ENCODE data around the gene SMPD2.

- TF ChIP-seq, protein P1, sequence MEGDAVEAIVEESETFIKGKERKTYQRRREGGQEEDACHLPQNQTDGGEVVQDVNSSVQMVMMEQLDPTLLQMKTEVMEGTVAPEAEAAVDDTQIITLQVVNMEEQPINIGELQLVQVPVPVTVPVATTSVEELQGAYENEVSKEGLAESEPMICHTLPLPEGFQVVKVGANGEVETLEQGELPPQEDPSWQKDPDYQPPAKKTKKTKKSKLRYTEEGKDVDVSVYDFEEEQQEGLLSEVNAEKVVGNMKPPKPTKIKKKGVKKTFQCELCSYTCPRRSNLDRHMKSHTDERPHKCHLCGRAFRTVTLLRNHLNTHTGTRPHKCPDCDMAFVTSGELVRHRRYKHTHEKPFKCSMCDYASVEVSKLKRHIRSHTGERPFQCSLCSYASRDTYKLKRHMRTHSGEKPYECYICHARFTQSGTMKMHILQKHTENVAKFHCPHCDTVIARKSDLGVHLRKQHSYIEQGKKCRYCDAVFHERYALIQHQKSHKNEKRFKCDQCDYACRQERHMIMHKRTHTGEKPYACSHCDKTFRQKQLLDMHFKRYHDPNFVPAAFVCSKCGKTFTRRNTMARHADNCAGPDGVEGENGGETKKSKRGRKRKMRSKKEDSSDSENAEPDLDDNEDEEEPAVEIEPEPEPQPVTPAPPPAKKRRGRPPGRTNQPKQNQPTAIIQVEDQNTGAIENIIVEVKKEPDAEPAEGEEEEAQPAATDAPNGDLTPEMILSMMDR (IDR thresholded peaks at IDR 0.05) = no peak
- no peak for TF ChIP-seq POLR2A (IDR thresholded peaks at IDR 0.05)
Observed at GRCh38 chr6:109466212-109466923, 25.8 kb downstream of the SMPD2 start.

All from Peyer's patch (tissue), 4 donors.